ENCODE results near the gene GATC.

Gene GATC, protein sequence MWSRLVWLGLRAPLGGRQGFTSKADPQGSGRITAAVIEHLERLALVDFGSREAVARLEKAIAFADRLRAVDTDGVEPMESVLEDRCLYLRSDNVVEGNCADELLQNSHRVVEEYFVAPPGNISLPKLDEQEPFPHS

DNA sequence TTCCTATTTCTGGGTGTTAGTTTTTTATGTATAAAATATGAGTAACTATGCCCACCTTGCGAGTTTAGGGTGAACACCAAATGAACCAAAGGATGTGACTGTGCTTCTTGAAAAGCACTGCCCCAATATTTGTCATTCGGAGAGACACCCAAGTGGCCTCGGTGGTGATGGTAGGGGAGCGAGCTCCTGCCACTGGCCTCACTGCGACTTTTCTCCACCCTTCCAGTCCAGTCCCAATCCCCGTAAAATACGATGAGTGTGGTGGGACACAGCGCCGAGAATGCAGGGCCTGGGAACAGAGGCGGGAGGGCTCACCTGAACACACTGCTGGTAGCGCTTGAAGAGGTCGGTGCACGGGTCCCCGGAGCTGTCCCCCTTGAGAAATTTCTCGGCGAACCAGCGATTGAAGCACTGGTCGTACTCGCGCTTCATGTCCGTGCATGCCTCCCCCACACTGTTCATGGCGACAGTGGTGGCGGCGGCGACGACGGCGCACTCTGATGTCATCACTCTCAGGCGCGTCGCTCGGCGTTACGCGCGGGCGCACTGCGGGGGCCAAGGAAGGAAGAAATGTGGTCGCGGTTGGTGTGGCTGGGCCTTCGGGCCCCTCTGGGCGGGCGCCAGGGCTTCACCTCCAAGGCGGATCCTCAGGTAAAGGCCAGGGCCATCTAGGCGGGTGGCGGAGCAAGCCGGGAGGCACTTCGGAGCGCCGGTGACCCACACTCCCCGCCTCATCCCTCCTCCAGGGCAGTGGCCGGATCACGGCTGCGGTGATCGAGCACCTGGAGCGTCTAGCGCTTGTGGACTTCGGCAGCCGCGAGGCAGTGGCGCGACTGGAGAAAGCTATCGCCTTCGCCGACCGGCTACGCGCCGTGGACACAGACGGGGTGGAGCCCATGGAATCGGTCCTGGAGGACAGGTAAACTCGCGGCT, at the start of gene GATC, which contains the start of gene TRIAP1:
GATC (plus strand) TSS at position 534 of the 933 bp plus-strand sequence; CDS start at position 571, 37 bp downstream.
TRIAP1 (minus strand) TSS at position 474 of the 933 bp plus-strand sequence; CDS start at position 462, 12 bp downstream.
- DNase-seq, result no peak

DNA sequence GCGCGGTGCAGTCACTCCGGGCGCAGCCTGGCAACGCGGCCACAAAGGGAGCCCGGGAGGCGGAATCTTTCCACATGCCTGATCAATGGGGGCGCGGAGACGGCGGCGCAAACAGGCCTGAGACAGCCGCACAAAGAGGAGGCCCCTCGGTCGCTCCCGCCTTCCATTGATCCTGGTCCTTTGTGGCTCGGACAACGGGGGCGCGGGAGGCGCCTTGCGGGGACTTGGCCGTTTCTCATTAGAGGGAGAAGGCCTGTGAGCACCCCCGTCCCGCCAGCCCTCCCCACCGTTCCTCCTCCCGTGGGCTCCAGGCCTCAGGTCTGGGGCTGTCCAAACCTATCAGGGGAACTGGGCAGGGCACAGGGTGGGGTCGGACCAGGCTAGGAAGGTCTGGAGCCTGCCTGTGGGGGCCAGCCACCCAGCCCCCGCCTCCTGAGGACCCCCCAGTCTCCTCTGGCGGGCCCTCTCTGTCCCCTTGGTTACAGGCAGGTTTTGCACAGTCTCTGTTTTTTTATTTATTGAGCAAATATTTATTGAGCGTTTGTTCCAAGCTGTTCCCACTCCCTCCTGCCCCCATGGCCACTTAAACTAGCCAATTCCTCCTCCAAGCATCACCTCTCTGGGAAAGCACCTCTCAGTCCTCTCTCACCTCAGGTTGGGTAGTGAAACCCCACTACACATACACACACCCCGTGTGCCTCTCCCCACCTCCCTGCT, 48.3 kb upstream of the GATC start:
- DNase-seq, result no peak

DNA sequence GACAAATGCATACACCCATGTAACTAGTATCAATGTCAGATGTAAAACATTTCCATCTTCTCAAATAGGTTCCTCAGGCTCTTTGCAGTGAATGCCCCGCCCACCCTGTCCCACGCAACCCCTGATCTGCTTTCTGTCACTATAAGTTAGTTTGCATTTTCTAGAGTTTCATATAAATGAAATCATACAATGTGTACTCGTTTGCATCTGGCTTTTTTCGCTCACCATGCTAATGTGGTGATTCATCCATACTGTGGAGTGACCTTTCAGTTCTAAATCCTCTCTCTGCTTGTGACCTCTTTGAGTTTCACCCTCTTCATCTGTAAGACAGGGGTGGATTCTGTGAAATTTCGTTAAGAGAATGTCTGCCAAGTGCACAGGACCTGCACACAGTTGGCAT, 46.7 kb upstream of the GATC start:
- DNase-seq, result no peak

DNA sequence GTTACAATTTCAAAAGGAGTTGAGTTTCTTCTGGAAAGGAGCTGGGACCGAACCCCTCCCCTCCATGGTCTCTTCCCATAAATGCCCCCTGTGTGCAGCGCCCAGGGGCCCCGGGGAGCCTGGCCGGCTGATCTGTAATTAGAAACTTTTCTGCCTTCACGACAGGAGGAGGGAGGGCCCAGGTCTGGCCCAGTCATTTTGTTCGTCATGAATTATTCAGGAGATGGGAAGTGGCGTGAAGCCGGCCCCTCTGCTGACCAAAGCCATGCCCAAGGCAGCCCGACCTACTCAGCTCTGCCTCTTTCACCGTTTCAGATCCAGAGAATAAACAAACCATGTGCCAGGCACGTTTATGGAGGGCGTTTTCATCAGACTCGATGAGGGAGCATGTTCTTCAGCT, 44.0 kb upstream of the GATC start:
- no peak for DNase-seq

DNA sequence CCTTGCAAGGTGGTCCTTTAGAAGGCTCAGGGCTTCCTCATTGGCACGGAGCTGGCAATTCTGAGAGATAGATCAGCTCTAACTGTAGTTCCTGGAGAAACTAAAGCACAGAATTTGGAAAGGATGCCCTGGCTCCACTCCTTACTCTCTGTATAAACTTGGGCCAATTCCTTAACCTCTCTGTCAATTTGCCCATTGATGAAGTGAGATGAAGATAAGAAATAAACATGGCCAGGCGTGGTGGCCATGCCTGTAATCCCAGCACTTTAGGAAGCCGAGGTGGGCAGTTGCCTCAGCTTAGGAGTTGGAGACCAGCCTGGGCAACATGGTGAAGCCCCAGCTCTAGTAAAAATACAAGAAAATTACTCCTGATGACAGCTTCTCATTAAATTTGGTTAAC, 42.4 kb upstream of the GATC start:
- no peak for DNase-seq

DNA sequence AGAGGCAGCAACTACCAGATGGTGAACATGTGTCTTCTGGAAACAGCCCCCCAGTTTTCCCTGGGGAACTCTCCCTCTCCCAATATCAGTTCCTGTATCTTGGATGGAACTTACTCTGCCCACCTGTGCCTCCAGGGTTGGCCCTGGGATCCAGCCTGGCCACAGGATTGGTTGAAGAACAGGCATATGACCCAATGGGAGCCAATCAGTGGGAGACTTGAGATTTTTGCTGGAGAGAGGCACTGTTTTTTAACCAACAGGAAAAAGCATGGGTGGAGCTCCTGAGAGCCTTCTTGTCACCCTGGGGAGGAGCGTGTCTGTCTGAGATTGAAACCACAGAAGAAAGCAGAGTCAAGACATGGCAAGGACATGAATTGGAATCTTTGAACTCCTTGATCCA, 42.0 kb upstream of the GATC start:
- no peak for DNase-seq

DNA sequence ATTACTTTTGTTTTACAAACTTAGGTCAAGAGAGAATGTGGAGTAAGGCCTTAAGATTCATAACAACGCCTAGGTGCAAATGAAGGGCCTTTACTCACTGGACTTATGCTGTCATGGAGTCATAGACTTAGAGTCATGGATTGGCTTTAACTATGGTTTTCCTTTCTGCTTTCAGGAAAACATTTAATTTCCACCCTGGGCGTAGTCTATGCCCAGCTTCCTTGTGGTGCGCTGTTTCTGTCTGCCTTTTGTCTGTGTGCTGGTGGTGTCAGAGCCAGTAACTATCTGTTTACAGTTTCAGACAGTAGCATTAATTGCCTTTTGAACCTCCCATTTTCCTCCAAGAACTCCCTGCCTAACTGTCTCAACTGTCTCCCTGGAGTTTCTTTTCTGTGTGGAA, 40.2 kb upstream of the GATC start:
- DNase-seq, result no peak

DNA sequence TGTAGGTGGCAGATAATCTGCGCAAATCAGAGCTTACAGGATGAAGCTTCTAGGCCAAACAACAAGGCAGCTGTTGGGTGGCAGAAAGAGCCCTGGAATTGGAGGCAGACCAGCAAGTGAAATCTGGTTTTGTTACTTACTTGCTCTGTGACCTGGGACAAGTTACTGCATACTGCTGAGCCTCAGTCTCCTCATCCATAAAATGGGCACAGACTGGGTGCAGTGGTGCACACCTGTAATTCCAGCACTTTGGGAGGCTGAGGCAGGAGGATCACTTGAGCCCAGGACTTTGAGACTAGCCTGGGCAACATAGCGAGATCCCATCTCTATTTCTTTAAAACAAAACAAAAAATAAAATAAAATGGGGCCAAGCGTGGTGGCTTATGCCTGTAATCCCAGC, 39.7 kb upstream of the GATC start:
- DNase-seq, result no peak

DNA sequence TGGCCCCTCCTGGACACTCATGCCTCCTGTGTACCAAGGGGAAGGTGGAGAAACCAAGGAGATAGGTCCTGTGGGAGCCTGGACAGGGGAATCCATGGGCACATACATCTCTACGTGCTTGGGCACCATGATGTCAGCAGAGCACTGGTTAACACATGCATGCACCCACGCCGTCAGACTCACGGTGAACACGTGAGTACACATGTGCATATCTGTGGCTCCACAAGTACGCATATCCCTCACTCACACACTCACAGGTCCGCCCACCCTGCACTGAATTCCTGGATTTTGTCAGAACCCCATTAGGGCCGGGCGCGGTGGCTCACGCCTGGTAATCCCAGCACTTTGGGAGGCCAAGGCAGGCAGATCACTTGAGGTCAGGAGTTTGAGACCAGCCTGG, 37.5 kb upstream of the GATC start:
- DNase-seq, result no peak

DNA sequence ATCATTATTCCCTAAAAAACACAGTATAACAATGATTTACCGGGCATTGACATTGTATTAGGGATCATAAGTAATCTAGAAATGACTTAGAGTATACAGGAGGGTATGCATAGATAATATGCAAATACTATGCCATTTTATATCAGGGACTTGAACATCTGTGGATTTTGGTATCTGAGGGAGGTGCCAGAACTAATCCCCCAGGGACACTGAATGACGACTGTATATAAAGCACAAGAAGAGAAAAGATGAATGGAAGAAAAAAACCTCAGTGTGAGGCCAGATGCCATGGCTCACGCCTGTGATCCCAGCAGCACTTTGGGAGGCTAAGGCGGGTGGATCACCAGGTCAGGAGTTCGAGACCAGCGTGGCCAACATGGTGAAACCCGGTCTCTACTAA, 33.8 kb upstream of the GATC start:
- no peak for DNase-seq

DNA sequence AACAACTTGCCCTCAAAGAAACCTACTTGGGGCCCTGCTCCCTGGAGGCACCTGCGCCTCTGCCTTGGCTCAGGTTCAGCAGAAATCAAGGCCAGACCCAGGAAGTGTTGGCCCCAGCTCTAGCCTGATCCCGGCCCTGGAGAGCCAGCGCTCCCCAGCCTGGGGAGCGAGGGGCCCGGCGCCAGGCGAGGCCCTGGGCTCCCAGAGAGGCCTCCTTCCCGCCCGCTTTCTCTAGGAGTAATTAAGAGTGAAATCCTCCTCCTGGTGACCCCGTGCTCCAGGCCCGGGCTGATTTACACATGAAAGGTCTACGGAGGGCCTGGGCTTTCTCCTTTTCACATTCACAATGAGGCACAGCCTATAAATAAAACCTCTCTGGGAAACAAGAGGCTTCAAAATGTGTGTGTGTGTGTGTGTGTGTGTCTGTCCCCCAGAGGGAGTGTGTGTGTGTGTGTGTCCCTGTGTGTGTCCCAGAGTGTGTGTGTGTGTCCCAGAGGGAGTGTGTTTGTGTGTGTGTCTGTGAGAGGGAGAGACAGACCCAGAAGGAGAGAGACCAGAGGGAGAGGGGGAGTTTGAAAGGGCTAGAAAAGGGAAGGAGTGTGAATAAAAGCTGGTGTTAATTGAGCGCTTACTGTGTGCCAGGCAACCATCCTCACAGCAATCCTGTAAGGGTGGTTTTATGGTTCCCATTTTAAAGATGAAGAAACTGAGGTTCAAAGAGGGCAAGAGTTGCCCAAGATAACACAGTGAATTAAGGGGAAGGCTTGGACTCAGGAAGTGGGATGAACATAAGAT, 32.1 kb upstream of the GATC start:
- DNase-seq, result no peak

DNA sequence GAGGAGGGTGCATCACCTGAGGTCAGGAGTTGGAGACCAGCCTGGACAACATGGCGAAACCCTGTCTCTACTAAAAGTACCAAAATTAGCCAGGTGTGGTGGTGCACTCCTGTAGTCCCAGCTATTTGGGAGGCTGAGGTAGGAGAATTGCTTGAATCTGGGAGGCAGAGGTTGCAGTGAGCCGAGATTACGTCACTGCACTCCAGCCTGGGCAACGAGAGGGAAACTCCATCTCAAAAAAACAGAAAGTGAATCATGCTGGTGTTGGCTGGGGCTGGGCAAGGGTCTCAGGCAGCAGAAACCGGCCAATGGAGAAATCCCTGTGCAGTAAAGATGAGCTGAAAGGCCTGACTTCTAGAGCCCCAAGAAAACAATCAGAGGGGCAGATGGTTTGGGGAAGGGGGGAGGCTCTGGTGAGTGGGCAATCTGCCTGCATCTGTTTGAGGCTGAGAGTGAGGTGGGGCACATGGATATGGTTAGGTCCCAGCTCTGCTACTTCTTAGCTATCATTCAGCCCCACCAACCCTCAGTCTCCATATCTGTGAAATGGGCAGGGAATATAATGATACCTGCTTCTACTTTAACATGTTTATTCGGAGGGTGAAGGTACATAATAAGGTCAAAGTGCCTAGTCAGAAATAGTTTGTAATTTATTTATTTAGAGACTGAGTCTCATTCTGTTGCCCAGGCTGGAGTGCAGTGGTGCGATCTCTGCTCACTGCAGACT, 29.6 kb upstream of the GATC start:
- no peak for DNase-seq

DNA sequence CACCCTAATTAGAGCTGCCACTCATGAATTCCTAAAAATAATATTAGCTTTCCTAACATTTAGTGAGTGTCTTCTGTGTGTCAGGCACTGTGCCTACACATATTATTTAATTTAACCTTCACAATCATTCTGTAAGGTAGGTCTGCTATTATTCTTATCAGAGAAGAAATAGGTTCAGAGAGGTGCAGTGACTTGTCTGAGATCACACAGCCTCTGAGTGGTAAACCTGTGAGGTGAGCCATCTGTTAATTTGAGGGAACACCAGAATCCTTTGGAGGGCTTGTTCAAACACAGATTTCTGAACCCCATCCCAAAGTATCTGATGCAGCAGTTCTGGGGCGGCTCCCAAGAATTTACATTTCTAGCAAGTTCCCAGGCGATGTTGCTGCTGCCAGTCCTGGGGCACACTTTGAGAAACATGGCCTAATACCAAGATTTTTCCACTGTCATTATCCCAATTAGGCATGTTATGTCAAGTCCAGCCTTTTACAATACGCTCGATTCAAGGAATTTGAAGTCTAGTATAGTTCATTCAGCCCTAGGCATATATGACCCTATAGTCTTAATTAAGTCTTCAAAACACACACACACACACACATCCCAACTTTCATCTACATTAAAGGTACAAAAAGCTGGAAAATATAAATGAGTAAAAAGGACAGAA, 28.2 kb upstream of the GATC start:
- no peak for DNase-seq

DNA sequence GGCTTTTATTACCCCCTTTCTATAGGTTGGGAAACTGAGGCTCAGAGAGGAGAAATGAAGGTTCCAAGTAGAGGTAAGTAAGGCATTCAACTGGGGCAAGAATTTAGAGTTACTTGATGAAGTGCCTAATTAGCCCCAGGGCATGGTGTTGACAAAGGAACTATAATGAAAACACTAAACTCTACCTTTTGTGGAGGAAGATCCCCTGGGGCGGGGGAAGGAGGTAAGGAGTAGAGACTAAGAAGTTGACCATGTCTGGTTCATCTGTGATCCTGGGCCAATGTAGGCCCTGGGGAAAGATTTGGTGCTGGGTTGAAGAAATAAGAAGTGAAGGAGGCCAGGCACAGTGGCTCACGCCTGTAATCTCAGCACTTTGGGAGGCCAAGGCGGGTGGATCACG, 24.5 kb upstream of the GATC start:
- DNase-seq, result no peak

DNA sequence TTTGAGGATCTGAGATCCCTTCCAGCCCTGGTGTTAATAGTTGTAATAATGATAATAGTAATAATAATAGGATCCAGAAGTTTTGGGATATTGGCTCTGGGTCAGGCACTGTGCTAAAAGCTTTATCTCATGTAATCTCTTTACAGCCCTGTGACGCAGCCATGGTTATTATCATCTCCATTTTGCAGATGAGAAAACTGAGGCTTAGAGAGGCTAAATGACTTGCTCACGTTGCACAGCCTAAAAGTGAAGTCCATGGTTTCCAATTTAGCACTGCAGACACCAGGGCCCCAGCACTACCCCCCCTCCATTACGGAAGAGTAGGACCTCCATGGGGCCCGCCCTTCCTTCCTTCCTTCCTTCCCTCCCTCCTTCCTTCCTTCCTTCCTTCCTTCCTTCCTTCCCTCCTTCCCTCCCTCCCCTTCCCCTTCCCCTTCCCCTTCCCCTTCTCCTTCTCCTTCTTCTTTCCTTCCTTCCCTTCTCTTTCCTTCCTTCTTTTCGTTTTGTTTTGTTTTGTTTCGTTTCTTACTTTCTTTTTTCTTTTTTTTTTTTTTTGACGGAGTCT, 23.3 kb upstream of the GATC start:
- DNase-seq, result no peak

DNA sequence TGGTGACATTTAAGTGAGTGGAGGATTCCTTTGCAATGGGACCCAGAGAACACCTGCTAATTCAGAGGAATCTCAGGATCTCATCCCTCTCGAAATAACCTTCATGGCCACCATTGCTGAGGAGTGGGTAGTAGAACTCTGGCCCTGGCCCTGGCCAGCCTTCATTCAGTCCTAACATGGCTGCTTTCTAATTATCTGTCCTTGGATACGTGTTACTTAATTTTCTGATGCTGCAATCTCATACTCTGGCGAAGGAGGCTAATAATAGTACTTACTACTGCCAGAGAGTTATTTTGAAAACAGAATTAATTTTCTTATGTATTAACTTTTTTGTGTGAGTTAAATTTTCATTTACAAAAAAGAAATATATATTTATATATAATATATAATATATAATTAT, 20.4 kb upstream of the GATC start:
- no peak for DNase-seq

DNA sequence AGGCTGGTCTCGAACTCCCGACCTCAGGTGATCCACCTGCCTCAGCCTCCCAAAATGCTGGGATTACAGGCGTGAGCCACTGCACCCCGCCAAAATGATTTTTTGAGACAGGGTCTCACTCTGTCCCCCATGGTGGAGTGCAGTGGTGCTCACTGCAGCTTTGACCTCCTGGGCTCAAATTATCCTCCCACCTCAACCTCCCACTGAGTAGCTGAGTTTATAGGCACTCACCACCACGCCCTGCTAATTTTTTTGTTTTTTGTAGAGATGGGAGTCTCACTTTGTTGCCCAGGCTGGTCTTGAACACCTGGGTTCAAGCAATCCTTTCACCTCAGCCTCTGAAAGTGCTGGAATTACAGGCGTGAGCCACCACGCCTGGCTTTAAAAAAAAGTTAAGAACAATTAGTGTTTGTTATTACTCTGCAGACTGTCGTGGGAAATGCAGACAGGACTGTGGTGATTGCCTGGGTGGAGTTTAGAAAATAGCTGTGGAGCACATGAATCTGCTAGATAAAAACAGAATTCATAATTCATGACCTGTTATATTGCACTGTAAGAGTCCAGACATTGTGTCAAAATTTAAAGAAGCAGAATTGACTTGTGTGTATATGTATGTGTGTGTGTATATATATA, 17.5 kb upstream of the GATC start:
- no peak for DNase-seq

DNA sequence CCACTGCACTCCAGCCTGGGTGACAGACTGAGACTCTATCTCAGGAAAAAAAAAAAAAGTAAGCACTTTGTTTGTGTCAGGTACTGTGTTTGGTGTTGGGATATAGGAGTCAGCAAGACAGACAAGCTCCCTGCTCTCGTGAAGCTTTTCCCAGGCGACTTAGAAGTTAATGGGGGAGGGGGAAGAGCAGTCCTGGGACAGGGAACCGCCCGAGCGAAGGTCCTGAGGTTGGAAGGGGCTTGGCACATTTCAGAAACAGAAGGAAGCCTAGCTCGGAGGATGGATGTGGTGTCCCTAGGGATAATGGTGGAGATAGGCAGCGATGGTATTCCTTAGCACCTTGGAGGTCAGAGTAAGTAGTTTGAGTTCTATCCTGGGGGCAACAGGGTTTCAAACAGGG, 16.9 kb upstream of the GATC start:
- no peak for DNase-seq

DNA sequence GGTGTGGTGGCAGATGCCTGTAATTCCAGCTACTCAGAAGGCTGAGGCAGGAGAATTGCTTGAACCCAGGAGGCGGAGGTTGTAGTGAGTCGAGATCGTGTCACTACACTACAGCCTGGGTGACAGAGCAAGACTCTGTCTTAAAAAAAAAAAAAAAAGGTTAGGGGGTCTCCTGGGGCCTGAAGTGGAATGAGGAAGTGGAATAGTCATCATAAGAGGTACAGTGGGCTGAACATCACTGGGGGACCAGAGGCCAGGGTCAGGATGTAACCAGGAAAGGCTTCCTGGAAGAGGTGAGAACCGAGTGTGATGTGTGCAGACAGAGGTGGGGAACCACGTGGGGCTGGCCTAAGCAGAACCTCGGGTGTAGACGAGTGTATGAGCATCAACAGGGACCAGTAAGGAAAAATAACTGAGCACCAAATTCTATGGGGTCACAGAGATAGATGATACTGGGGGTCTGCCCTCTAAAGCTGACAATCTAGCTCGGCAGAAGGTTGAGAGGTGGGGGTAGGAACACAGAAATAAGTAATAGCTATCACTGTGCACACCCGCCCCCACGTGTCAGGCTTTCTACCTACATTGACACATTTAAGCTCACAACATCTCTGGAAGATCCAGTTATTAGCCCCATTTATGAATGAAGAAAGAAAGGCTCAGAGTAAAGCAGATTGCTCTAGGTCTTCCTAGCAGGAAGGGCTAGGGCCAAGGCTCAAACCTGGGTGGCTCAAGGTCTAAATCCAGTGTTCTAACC, 13.3 kb upstream of the GATC start:
- no peak for DNase-seq
